ENCODE data around the gene PRKD1.

PRKD1 gene

GRCh38 chr14:29636870-29637269 lies 290.8 kb downstream of the PRKD1 start:
- Histone ChIP-seq H3K4me3 (ENCODE audit: low read depth, low read length, poor library complexity, severe bottlenecking) (no peak overlapping the region), H4K20me1 (ENCODE audit: insufficient read depth, low read length) (no peaks in the 10 kb centered on the region), H3K4me1 (ENCODE audit: insufficient read depth, low read length, severe bottlenecking) (no peaks in the 10 kb centered on the region), H3K27ac (ENCODE audit: low read depth, low read length, poor library complexity, severe bottlenecking) (no peak overlapping the region), H3K9ac (ENCODE audit: low read length) (no peak overlapping the region), H2AFZ (ENCODE audit: low read length) (no peak overlapping the region), H3K9me3 (ENCODE audit: low read length) (no peaks in the 10 kb centered on the region), H3F3A (ENCODE audit: insufficient read depth, low read length) (no peaks in the 10 kb centered on the region), H3K9me2 (ENCODE audit: low read depth, low read length) (no peaks in the 10 kb centered on the region), H3K79me2 (ENCODE audit: insufficient read depth, low read length) (no peaks in the 10 kb centered on the region), H3K36me3 (ENCODE audit: insufficient read depth, low read length) (no peaks in the 10 kb centered on the region), H3K27me3 (ENCODE audit: insufficient read depth, low read length) (no peaks in the 10 kb centered on the region), H3K4me2 (ENCODE audit: low read length) (no peak overlapping the region)
- no peak for TF ChIP-seq EZH2 (IDR thresholded peaks at IDR 0.05; ENCODE audit: borderline replicate concordance, low read length)
- TF ChIP-seq CTCF (IDR thresholded peaks at IDR 0.05; ENCODE audit: low read length), result no peak

- Histone ChIP-seq H3K27me3 (ENCODE audit: insufficient read depth, low read length) (no peaks in the 10 kb centered on the region), H3K9ac (ENCODE audit: low read length) (no peak overlapping the region), H2AFZ (ENCODE audit: low read length) (no peak overlapping the region), H3K79me2 (ENCODE audit: insufficient read depth, low read length) (no peaks in the 10 kb centered on the region), H3K27ac (ENCODE audit: low read depth, low read length, poor library complexity, severe bottlenecking) (no peak overlapping the region), H3K4me3 (ENCODE audit: low read depth, low read length, poor library complexity, severe bottlenecking) (no peak overlapping the region), H3K36me3 (ENCODE audit: insufficient read depth, low read length) (no peaks in the 10 kb centered on the region), H3K9me3 (ENCODE audit: low read length) (no peaks in the 10 kb centered on the region), H3K9me2 (ENCODE audit: low read depth, low read length) (no peaks in the 10 kb centered on the region), H3K4me2 (ENCODE audit: low read length) (no peak overlapping the region), H3F3A (ENCODE audit: insufficient read depth, low read length) (no peaks in the 10 kb centered on the region), H4K20me1 (ENCODE audit: insufficient read depth, low read length) (no peaks in the 10 kb centered on the region), H3K4me1 (ENCODE audit: insufficient read depth, low read length, severe bottlenecking) (no peaks in the 10 kb centered on the region)
- TF ChIP-seq EZH2 (IDR thresholded peaks at IDR 0.05; ENCODE audit: borderline replicate concordance, low read length) (no peak), CTCF (IDR thresholded peaks at IDR 0.05; ENCODE audit: low read length) (no peak)
Measured at GRCh38 chr14:29630566-29631160, 297.0 kb downstream of the PRKD1 start.

- Histone ChIP-seq H3K27me3 (ENCODE audit: insufficient read depth, low read length) (no peaks in the 10 kb centered on the region), H3K9me2 (ENCODE audit: low read depth, low read length) (no peaks in the 10 kb centered on the region), H3K79me2 (ENCODE audit: insufficient read depth, low read length) (no peaks in the 10 kb centered on the region), H3K27ac (ENCODE audit: low read depth, low read length, poor library complexity, severe bottlenecking) (no peak overlapping the region), H3K4me2 (ENCODE audit: low read length) (no peak overlapping the region), H3K36me3 (ENCODE audit: insufficient read depth, low read length) (no peaks in the 10 kb centered on the region), H3K9ac (ENCODE audit: low read length) (no peak overlapping the region), H3K4me3 (ENCODE audit: low read depth, low read length, poor library complexity, severe bottlenecking) (no peak overlapping the region), H2AFZ (ENCODE audit: low read length) (no peak overlapping the region), H3F3A (ENCODE audit: insufficient read depth, low read length) (no peaks in the 10 kb centered on the region), H4K20me1 (ENCODE audit: insufficient read depth, low read length) (no peaks in the 10 kb centered on the region), H3K9me3 (ENCODE audit: low read length) (no peaks in the 10 kb centered on the region), H3K4me1 (ENCODE audit: insufficient read depth, low read length, severe bottlenecking) (no peaks in the 10 kb centered on the region)
- TF ChIP-seq CTCF (IDR thresholded peaks at IDR 0.05; ENCODE audit: low read length) (no peak), EZH2 (IDR thresholded peaks at IDR 0.05; ENCODE audit: borderline replicate concordance, low read length) (no peak)
Measured at GRCh38 chr14:29629839-29630238, 297.8 kb downstream of the PRKD1 start.
